HEK293 (cell line): ENCODE data around the gene SERGEF.

Source experiments
- CTCF ChIA-PET: fragments of 350-600 bp; formaldehyde crosslinking; extraction: SDS; loops from one replicate; lab custom pipeline; 2021; ENCODE audit warnings: antibody characterized with exemption; lab: Yijun Ruan, JAX
- POLR2A ChIA-PET: fragments of 300-600 bp; formaldehyde crosslinking; extraction: SDS; loops from one replicate; lab custom pipeline; 2020; ENCODE audit warnings: antibody characterized with exemption, inconsistent platforms; lab: Yijun Ruan, JAX
- H3K27ac ChIP-seq: fragments of 200-500 bp; sonication (Bioruptor generic); 2 replicates; pipeline ENCODE4 v1.5.1; 2014; ENCODE audit warnings: low read depth, low read length, control low read depth, inconsistent platforms; ENCODE audit errors: extremely low read depth
- H3K36me3 ChIP-seq, 2 experiments: fragments of 200-500 bp in 1 of 2; sonication (Bioruptor generic) in 1 of 2; 1 replicate in 1 of 2; 2 replicates in 1 of 2; pipeline ENCODE4 v1.5.1; 2014 to 2017; ENCODE audit warnings: inconsistent platforms in 2 of 2, low read length in 2 of 2; ENCODE audit not compliant: control insufficient read depth in 2 of 2, insufficient read depth in 1 of 2
- H3K4me1 ChIP-seq: fragments of 200-500 bp; sonication (Bioruptor generic); 2 replicates; pipeline ENCODE4 v1.5.1; 2014; ENCODE audit warnings: mild to moderate bottlenecking, low read length, inconsistent platforms; ENCODE audit not compliant: control insufficient read depth, insufficient read depth
- H3K4me3 ChIP-seq: 2 replicates; pipeline ENCODE4 v1.5.1; 2011; ENCODE audit warnings: low read depth, mild to moderate bottlenecking, control low read depth, low read length, moderate library complexity
- H3K9me3 ChIP-seq: fragments of 200-500 bp; sonication (Bioruptor generic); 2 replicates; pipeline ENCODE4 v1.5.1; 2014; ENCODE audit warnings: low read depth, low read length, inconsistent platforms; ENCODE audit not compliant: control insufficient read depth, insufficient read depth
- BCL11B ChIP-seq: fragments of 450-650 bp; formaldehyde crosslinking; IDR thresholded peaks from 2 replicates; pipeline ENCODE4 v1.5.1; 2016; ENCODE audit warnings: low read depth, missing biosample characterization, missing genetic modification characterization
- INSM2 ChIP-seq: fragments of 450-650 bp; formaldehyde crosslinking; IDR thresholded peaks from 2 replicates; pipeline ENCODE4 v1.5.1; 2016; ENCODE audit warnings: missing biosample characterization, missing genetic modification characterization
- PRDM2 ChIP-seq: fragments of 450-650 bp; formaldehyde crosslinking; IDR thresholded peaks from 2 replicates; pipeline ENCODE4 v1.5.1; 2016; ENCODE audit warnings: missing biosample characterization, missing genetic modification characterization, borderline replicate concordance
- SP7 ChIP-seq: fragments of 450-650 bp; formaldehyde crosslinking; IDR thresholded peaks from 2 replicates; pipeline ENCODE4 v1.5.1; 2016; ENCODE audit warnings: missing biosample characterization, missing genetic modification characterization
- ZFP37 ChIP-seq: fragments of 450-650 bp; formaldehyde crosslinking; IDR thresholded peaks from 2 replicates; pipeline ENCODE4 v1.5.1; 2016; ENCODE audit warnings: missing biosample characterization, missing genetic modification characterization
- ZNF394 ChIP-seq: fragments of 450-650 bp; formaldehyde crosslinking; IDR thresholded peaks from 2 replicates; pipeline ENCODE4 v1.5.1; 2016; ENCODE audit warnings: missing biosample characterization, missing genetic modification characterization, mild to moderate bottlenecking, moderate library complexity, borderline replicate concordance
- ZNF404 ChIP-seq: fragments of 450-650 bp; formaldehyde crosslinking; IDR thresholded peaks from 2 replicates; pipeline ENCODE4 v1.5.1; 2017; ENCODE audit warnings: missing biosample characterization, missing genetic modification characterization
- ZNF501 ChIP-seq: fragments of 450-650 bp; formaldehyde crosslinking; IDR thresholded peaks from 2 replicates; pipeline ENCODE4 v1.5.1; 2016; ENCODE audit warnings: missing biosample characterization, missing genetic modification characterization
- ZNF544 ChIP-seq: fragments of 450-650 bp; formaldehyde crosslinking; IDR thresholded peaks from 2 replicates; pipeline ENCODE4 v1.5.0; 2017; ENCODE audit warnings: missing biosample characterization, missing genetic modification characterization
- ZNF558 ChIP-seq: fragments of 450-650 bp; formaldehyde crosslinking; IDR thresholded peaks from 2 replicates; pipeline ENCODE4 v1.5.1; 2016; ENCODE audit warnings: missing biosample characterization, missing genetic modification characterization
- ZNF658 ChIP-seq: fragments of 450-650 bp; formaldehyde crosslinking; IDR thresholded peaks from 2 replicates; pipeline ENCODE4; 2016; ENCODE audit warnings: missing biosample characterization, missing genetic modification characterization
- TF ChIP-seq, protein P1 (sequence below): fragments of 450-650 bp; formaldehyde crosslinking; IDR thresholded peaks from 2 replicates; pipeline ENCODE4 v1.5.1; 2017; ENCODE audit warnings: missing biosample characterization, missing genetic modification characterization
- TF ChIP-seq, protein P2 (sequence below): fragments of 450-650 bp; formaldehyde crosslinking; IDR thresholded peaks from 2 replicates; pipeline ENCODE4 v1.5.1; 2016; ENCODE audit warnings: missing biosample characterization, missing genetic modification characterization
- TF ChIP-seq, protein P3 (sequence below): fragments of 450-650 bp; IDR thresholded peaks from 2 replicates; pipeline ENCODE4 v1.5.1; 2018; ENCODE audit warnings: missing biosample characterization, mild to moderate bottlenecking, missing genetic modification characterization

SERGEF gene

GRCh38 chr11:17927681-17928343 is 85.0 kb downstream of the SERGEF start:
- no peak overlapping the region for H3K4me3 ChIP-seq
- H3K27ac ChIP-seq, result no peak overlapping the region
- no peaks in the 10 kb centered on the region for H3K9me3 ChIP-seq
- ChIA-PET CTCF (interaction anchor here (0.6 to 1.5 kb wide), 3 partner anchors 51 to 218 kb away, joined by 3 to 8 read pairs (median 4); no protein-coding TSS in a partner anchor), POLR2A (interaction anchor here (0.8 to 1.6 kb wide), 2 partner anchors 14 to 83 kb away, joined by 3 read pairs; no protein-coding TSS in a partner anchor)
- H3K4me1 ChIP-seq, result no peaks in the 10 kb centered on the region
- TF ChIP-seq, protein P1, sequence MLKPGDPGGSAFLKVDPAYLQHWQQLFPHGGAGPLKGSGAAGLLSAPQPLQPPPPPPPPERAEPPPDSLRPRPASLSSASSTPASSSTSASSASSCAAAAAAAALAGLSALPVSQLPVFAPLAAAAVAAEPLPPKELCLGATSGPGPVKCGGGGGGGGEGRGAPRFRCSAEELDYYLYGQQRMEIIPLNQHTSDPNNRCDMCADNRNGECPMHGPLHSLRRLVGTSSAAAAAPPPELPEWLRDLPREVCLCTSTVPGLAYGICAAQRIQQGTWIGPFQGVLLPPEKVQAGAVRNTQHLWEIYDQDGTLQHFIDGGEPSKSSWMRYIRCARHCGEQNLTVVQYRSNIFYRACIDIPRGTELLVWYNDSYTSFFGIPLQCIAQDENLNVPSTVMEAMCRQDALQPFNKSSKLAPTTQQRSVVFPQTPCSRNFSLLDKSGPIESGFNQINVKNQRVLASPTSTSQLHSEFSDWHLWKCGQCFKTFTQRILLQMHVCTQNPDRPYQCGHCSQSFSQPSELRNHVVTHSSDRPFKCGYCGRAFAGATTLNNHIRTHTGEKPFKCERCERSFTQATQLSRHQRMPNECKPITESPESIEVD (tag by site-specific recombination), result 0 out of 2 replicates have a peak, but pooled peaks have one; percentile 12
- no peak for TF ChIP-seq ZNF394 (tag by site-specific recombination)
- peaks cover 0 to 27% of the 10 kb centered on the region in 2 experiments; a peak in 1 of 3 replicates for H3K36me3 ChIP-seq

GRCh38 chr11:17927041-17927440 is 85.8 kb downstream of the SERGEF start:
- ChIA-PET POLR2A (no interaction called here), CTCF (interaction anchor here (1.2 kb wide), 1 partner anchor 51 kb away, joined by 3 read pairs; no protein-coding TSS in a partner anchor)
- no peaks in the 10 kb centered on the region for H3K9me3 ChIP-seq
- H3K36me3 ChIP-seq, result peaks cover 0 to 24% of the 10 kb centered on the region in 2 experiments; a peak in 1 of 3 replicates
- TF ChIP-seq ZFP37 (tag by site-specific recombination) (no peak), INSM2 (tag by site-specific recombination) (no peak), ZNF404 (tag by site-specific recombination) (no peak), PRDM2 (tag by site-specific recombination) (no peak)
- TF ChIP-seq, all 188 proteins: peak for 0
- Histone ChIP-seq H3K4me3 (no peak overlapping the region), H3K27ac (no peak overlapping the region), H3K4me1 (no peaks in the 10 kb centered on the region)

GRCh38 chr11:17924713-17925112 is 88.1 kb downstream of the SERGEF start:
- CTCF ChIA-PET, result no interaction called here
- no peaks in the 10 kb centered on the region for H3K9me3 ChIP-seq
- no peak for TF ChIP-seq ZNF558 (tag by site-specific recombination)
- no peak for TF ChIP-seq ZNF658 (tag by site-specific recombination)
- TF ChIP-seq SP7 (tag by site-specific recombination), result no peak
- no peak for TF ChIP-seq BCL11B (tag by site-specific recombination)
- TF ChIP-seq, protein P2, sequence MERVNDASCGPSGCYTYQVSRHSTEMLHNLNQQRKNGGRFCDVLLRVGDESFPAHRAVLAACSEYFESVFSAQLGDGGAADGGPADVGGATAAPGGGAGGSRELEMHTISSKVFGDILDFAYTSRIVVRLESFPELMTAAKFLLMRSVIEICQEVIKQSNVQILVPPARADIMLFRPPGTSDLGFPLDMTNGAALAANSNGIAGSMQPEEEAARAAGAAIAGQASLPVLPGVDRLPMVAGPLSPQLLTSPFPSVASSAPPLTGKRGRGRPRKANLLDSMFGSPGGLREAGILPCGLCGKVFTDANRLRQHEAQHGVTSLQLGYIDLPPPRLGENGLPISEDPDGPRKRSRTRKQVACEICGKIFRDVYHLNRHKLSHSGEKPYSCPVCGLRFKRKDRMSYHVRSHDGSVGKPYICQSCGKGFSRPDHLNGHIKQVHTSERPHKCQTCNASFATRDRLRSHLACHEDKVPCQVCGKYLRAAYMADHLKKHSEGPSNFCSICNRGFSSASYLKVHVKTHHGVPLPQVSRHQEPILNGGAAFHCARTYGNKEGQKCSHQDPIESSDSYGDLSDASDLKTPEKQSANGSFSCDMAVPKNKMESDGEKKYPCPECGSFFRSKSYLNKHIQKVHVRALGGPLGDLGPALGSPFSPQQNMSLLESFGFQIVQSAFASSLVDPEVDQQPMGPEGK, result no peak
- TF ChIP-seq ZNF501, result no peak
- TF ChIP-seq ZNF544 (tag by site-specific recombination), result no peak
- TF ChIP-seq, protein P3, sequence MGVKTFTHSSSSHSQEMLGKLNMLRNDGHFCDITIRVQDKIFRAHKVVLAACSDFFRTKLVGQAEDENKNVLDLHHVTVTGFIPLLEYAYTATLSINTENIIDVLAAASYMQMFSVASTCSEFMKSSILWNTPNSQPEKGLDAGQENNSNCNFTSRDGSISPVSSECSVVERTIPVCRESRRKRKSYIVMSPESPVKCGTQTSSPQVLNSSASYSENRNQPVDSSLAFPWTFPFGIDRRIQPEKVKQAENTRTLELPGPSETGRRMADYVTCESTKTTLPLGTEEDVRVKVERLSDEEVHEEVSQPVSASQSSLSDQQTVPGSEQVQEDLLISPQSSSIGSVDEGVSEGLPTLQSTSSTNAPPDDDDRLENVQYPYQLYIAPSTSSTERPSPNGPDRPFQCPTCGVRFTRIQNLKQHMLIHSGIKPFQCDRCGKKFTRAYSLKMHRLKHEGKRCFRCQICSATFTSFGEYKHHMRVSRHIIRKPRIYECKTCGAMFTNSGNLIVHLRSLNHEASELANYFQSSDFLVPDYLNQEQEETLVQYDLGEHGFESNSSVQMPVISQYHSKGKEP (tag by site-specific recombination), result no peak

More at GRCh38 chr11:17924713-17925112, 88.1 kb downstream of the SERGEF start:
- POLR2A ChIA-PET, result no interaction called here
- peaks cover 0 to 20% of the 10 kb centered on the region in 2 experiments; a peak in 1 of 3 replicates for H3K36me3 ChIP-seq
- H3K4me3 ChIP-seq, result no peak overlapping the region
- no peak overlapping the region for H3K27ac ChIP-seq
- no peaks in the 10 kb centered on the region for H3K4me1 ChIP-seq
